Jurkat, Clone E6-1 (cell line): ENCODE data around the gene EVA1A. TPM values are rescaled to one million over a fixed set of nuclear protein-coding genes. Genes with fewer than 3 reads are reported as not detected.
A peak's percentile ranks its signal among the peaks of the same experiment; 100 is the strongest.

Experiments
- DNase-seq: peaks from one replicate; pipeline ENCODE4 v3.0.0-alpha.2; 2011; ENCODE audit warnings: low read depth, low spot score
- H3K4me3 ChIP-seq: 2 replicates; pipeline ENCODE4 v1.5.1; 2011; ENCODE audit warnings: mild to moderate bottlenecking, low read length, control low read depth, moderate library complexity
- polyA plus RNA-seq: library from polyadenylated mRNA; unstranded; fragments of >200 nt; gene quantifications from one replicate; pipeline ENCODE4 v1.2.1, GENCODE V29; 2012; ENCODE audit warnings: missing spikeins; ENCODE audit not compliant: insufficient read length, insufficient read depth

Gene EVA1A, protein sequence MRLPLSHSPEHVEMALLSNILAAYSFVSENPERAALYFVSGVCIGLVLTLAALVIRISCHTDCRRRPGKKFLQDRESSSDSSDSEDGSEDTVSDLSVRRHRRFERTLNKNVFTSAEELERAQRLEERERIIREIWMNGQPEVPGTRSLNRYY
- polyA plus RNA-seq = not detected

DNA sequence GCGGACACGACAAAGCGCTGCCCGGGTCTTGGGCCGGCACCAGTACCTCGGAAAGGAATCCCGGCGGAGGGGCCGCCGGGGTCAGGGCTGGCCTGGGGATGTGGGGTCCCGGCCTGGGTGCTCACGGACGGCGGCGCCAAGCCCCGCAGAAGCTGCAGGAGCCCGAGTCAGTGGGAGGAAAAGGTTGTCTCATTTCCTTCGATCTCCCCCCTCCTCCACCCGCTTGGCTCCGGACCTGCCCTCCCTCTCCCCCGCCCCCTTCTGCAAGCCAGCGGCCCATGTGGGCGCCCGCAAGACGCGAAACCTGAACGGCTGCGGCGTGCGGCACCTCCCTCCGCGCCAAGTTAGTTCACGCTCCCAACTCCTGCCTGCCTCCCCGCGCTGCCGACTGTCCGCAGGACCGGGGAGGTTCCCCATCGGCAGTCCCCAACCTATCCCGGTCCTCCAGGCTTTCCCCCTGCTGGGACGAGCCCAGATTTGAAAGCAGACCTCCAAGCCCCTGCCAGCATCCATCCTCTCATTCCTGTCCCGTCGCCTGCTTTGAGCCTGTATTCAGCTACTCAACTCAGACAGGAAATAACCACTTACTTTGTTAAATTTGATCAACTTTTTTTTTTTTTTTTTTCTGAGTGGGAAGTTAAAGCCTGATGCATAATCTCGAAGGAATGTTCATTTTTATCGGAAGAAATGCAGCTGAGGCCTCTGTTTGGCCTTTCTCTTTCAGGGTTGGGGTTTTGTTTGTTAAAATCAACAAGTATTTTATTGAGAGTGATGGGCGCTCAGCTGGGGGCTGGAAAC lies at the start of gene EVA1A:
Gene EVA1A (minus strand): TSS at position 172 of the 798 bp plus-strand sequence. CDS start 42,799 bp downstream, outside the sequence.
- DNase-seq = no peak
- no peak within 1 kb of the TSS for H3K4me3 ChIP-seq

DNA sequence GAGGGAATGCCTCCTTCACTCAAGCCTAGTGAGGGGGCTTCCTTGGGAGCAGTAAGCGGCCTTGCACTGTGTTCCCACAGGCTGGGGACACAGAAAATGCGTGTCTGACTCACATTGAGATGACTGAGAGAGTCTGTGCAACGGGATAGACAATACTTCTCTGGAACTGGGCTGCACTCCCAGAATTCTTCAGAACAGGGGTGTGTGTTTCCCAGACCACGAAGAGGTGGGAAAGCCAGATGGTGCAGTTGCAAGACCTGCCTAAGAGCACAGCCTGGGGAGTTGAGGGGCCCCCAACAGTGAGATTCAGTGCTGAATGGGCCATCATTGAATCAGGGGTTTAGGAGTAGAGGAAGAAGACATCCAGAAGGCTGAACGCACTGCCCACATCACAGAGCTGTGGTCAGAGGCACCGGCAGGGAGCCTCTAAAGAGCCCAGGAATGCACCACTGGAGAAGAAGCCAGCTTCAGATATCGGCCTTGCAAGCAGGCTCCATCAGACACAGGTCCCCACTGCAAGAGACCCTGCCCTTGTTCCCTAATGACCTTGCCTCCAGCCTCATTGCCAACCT lies 49.3 kb upstream of the EVA1A start:
- no peak overlapping the region for H3K4me3 ChIP-seq
- peak; percentile 14 for DNase-seq

DNA sequence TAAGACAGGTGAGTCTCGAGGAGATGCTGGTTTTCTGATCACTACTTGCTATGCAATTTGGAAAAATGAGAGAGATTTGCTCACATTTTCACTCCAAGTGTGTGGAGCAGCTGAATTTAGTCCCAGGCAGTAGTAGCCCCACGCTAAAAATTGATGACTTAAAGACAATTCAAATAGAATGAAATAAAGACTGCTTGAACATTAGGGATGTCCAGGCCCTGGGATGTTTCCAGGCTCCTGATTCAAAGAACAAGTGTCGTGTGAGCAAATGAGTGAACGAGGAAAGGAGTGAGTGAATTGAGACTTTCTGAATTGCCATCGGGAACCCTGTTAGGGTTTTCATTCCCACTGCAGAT lies 48.6 kb upstream of the EVA1A start:
- H3K4me3 ChIP-seq = no peak overlapping the region
- DNase-seq = no peak

GRCh38 chr2:75608684-75609333 lies 48.1 kb upstream of the EVA1A start:
- H3K4me3 ChIP-seq = no peak overlapping the region
- DNase-seq = peak; percentile 25

GRCh38 chr2:75607988-75608683 lies 47.4 kb upstream of the EVA1A start:
- no peak for DNase-seq
- no peak overlapping the region for H3K4me3 ChIP-seq

DNA sequence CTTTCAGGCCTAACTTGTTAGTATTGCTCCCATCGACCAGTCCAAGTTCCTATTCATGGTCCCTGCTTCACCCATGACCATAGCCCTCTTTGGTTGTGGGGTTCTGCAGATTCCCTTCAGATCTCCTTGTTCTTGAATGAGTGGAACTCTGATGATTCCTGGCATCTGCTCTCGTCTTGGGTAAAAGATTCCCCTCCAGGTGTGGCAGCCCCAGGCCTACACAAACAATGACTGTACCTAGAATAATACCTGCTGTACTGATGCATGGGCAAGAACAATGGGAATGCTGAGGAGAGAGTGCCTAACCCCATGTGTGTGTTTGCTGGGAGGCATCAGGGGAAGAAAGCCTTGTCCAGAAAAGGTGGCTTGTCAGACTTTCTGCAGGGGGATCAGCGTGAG lies 46.7 kb upstream of the EVA1A start:
- H3K4me3 ChIP-seq = no peak overlapping the region
- no peak for DNase-seq

DNA sequence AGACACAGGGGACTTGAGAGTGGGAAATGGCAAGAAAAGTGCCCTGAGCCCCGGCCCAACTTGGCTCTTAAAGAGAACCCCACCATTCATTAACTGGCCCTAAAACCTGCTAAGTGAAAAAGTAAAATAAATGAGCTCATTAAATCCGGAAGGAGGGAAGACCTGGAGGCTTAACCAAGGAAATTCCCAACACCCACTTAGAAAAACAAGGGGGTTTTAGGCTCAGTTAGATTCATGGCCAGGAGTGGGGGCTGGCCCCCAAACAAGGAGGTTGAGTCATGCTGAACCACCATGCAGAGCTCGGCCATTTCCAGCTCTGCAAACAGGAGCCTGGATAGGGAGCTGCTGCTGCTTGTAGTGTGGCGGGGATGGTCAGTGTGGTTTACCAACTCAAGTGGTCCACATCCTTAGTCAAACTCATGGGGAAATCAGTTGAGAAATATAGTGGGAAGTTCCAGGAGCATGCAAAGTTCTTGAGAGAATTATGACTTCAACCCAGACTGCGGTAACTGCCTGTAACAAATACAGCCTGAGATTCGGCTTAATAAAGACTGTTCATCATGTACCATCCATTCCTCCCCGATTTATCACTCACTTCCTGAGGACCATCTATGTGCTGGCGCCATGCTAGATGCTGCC lies 46.1 kb upstream of the EVA1A start:
- H3K4me3 ChIP-seq = no peak overlapping the region
- no peak for DNase-seq

DNA sequence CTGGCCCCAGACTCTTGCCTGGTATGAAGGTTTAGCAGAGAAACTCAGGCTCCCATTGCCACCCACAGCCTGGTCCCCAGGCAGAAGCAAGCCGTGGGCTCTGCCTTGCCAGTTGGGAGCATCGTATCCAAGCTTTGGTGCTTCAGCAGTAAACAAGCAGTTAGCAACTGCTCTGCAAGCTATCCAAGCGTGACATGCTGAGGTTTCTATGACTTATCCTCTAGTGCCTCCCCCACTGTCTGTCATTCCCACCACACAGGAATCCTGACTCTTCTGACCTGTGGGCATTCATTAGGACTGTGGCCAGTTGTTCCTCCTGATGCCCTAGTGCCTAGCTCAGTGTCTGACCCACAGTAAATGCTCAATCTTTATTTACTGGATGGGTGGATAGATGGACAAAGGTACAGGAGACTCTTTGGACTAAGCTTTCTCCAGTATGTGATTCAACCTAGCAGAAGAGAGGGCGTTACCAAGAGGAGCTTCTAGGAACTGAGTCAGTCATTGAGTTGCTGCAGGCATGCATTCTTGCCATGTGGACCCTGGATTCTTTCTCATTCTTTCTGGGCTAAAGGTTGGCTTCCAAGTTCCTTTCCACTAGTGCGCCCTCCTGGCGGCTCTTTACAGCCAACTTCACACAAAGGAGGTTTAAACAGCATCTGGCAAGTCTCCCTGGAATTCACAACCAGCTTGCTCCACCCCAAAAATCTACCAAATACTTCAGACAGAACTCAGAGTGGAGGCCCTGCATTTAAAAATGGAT lies 45.2 kb upstream of the EVA1A start:
- no peak for DNase-seq
- H3K4me3 ChIP-seq = no peak overlapping the region

GRCh38 chr2:75604484-75604883 lies 43.7 kb upstream of the EVA1A start:
- no peak for DNase-seq
- no peak overlapping the region for H3K4me3 ChIP-seq

DNA sequence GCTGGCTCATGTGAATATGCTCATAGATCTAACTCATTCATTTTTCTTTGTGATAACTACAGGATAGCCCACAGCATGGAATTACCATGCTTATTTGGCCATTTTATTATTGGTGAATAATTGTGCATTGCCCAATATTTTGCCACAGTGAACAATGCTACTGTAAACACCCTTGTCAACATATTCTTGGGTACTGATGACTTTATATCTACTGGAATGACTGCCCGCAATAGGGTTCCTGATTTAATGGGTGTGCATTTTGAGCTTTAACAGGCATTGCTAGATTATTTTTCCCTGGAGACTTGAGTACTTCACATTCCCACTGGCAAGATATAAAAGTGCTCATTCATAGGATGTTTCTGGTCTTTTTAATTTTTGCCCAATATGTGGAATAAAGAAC lies 42.7 kb upstream of the EVA1A start:
- DNase-seq = no peak
- no peak overlapping the region for H3K4me3 ChIP-seq

GRCh38 chr2:75602724-75603342 lies 42.1 kb upstream of the EVA1A start:
- H3K4me3 ChIP-seq = no peak overlapping the region
- no peak for DNase-seq

GRCh38 chr2:75600461-75601011 lies 39.8 kb upstream of the EVA1A start:
- no peak for DNase-seq
- no peak overlapping the region for H3K4me3 ChIP-seq

DNA sequence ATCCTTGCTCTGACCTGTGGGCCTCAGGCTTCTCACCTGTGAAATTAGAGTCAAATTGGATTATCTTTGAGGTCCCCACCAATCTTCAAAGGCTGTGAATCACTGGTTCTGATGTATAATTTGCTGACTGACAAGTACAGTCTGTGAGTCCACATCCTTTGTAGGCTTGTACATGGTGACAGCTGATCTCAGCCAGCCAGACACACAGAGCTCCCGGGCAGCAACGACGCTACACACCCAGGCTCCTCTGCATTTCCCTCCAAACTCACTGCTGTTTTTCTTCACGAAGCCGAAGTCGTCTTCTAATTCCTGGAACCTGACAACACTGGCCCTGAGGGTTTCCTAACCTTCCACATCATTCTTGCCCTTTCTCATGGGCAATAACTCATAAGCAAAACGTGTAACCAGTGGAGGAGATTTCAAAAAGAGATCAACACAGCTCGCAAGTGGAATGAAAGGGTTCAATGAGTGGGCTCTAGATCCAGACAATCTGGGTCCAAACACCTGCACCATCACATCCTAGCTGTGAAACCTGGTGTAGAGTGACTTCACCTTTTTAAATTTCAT lies 37.9 kb upstream of the EVA1A start:
- DNase-seq = no peak
- H3K4me3 ChIP-seq = no peak overlapping the region

GRCh38 chr2:75597949-75598348 lies 37.2 kb upstream of the EVA1A start:
- no peak for DNase-seq
- no peak overlapping the region for H3K4me3 ChIP-seq

DNA sequence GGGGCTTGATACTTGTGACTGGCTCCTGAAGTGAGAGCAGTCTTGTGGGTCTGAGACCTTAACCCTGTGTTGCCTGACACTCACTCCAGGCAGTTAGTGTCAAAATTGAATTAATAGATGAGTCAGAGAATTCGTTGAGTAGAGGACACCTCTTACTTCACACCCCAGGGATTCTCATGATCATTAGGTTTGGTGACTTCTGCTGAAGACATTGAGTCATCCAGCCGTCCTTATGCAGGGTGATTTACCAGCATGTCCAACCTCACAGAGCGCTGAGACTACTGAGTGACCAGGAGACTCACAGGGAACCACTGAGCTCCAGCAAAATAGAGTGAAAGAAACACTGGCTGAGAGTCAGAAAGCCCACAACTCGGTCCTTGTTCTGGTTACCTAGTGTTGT lies 36.0 kb upstream of the EVA1A start:
- no peak overlapping the region for H3K4me3 ChIP-seq
- DNase-seq = no peak

DNA sequence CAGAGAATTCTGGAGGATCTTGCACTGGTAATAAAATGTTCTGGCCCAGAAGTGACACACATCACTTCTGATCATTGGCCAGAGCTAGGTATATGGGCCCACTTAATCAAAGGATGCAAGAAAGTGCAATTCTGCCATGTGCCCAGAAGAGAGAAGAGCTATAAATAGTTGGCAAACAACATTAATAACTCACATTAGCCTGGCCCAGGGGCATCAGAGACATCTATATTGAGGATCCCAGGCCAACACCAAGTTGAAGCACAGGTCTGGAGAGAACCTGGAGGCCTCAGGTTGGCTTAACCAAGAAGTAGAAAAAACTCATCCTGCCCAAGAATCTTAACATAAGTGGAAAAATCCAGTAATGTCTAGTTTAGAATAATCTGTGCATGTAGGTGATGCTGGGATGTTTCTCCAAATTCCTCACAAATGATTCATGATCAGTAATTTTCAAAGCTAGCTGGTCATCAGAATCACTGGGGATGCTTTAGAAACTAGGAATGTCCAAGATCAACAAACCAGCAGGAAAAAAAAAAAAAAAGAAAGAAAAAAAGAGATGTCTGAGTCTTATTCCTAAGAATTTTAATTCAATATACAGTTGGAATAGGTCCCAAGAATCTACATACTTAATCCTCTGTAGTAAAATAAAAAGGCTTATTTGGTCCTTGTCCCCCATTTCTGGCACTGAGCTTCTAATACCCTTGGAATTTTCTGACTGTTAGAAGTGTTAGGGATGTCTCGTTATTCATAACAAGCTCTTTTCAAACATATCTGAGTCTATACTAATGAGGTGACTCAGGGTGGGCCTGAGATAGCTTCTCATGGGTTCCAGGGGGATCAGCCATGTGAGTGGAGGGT lies 35.0 kb upstream of the EVA1A start:
- no peak for DNase-seq
- no peak overlapping the region for H3K4me3 ChIP-seq

DNA sequence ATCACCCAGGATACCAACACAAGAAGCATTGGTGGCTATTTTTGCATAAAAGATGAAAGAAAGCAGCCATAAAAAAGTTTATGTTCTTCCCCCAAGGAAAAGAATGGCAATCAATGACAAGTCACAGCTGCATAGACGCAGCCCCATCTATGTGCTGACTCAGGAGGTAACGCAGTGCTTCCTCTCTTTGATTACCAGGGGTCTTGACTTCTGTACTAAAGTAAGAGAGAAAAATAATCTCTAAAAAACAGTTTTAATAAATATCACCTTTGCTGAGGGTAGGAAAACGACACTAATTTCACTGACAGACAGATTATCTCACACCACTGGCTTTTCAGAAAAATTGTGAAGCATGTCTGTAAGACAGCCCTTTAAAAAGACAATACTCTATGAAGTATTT lies 33.9 kb upstream of the EVA1A start:
- H3K4me3 ChIP-seq = no peak overlapping the region
- DNase-seq = no peak
